ENCODE data around the gene ZFAND2A. TPM values are rescaled to one million over a fixed set of nuclear protein-coding genes. Genes with fewer than 3 reads are reported as not detected.

Gene ZFAND2A
- total and polyA plus RNA-seq, 2 experiments from 2014 or later = 15.3 to 29.2 TPM

GRCh38 chr7:1168422-1168821 lies 8.4 kb upstream of the ZFAND2A start (continued):
- TF ChIP-seq, protein P1, sequence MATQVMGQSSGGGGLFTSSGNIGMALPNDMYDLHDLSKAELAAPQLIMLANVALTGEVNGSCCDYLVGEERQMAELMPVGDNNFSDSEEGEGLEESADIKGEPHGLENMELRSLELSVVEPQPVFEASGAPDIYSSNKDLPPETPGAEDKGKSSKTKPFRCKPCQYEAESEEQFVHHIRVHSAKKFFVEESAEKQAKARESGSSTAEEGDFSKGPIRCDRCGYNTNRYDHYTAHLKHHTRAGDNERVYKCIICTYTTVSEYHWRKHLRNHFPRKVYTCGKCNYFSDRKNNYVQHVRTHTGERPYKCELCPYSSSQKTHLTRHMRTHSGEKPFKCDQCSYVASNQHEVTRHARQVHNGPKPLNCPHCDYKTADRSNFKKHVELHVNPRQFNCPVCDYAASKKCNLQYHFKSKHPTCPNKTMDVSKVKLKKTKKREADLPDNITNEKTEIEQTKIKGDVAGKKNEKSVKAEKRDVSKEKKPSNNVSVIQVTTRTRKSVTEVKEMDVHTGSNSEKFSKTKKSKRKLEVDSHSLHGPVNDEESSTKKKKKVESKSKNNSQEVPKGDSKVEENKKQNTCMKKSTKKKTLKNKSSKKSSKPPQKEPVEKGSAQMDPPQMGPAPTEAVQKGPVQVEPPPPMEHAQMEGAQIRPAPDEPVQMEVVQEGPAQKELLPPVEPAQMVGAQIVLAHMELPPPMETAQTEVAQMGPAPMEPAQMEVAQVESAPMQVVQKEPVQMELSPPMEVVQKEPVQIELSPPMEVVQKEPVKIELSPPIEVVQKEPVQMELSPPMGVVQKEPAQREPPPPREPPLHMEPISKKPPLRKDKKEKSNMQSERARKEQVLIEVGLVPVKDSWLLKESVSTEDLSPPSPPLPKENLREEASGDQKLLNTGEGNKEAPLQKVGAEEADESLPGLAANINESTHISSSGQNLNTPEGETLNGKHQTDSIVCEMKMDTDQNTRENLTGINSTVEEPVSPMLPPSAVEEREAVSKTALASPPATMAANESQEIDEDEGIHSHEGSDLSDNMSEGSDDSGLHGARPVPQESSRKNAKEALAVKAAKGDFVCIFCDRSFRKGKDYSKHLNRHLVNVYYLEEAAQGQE (IDR thresholded peaks at IDR 0.05; ENCODE audit: unreplicated experiment) = no peak
- TF ChIP-seq ETS1 (IDR thresholded peaks at IDR 0.05) = no peak
- no peak for TF ChIP-seq EZH2phosphoT487 (IDR thresholded peaks at IDR 0.05; ENCODE audit: unreplicated experiment)
- no peak for TF ChIP-seq NANOG (IDR thresholded peaks at IDR 0.05; ENCODE audit: borderline replicate concordance)
- no peak for TF ChIP-seq JUNB (IDR thresholded peaks at IDR 0.05; ENCODE audit: unreplicated experiment)
- no peak for TF ChIP-seq ZNF114 (CRISPR knock-in tag; IDR thresholded peaks at IDR 0.05)
- no peak for TF ChIP-seq EZH2 (IDR thresholded peaks at IDR 0.05; ENCODE audit: low read depth, unreplicated experiment)

- H3K4me2 ChIP-seq = no peak overlapping the region
- H3F3A ChIP-seq (replicated peaks; ENCODE audit: low read depth) = no peaks in the 10 kb centered on the region
- H3K27me3 ChIP-seq (ENCODE audit: insufficient read depth) = no peaks in the 10 kb centered on the region
- H3K4me1 ChIP-seq (ENCODE audit: insufficient read depth) = no peaks in the 10 kb centered on the region
- no peak for ATAC-seq
- no peak overlapping the region for H3K4me3 ChIP-seq
- no peaks in the 10 kb centered on the region for H4K20me1 ChIP-seq (replicated peaks; ENCODE audit: insufficient read depth)
- peaks cover 18% of the 10 kb centered on the region for H3K36me3 Mint-ChIP-seq (ENCODE audit: low read depth)
- peaks cover 2% of the 10 kb centered on the region; the same call in 1 of the 3 replicates for H3K9me3 Mint-ChIP-seq
- no peak for DNase-seq (ENCODE audit: low spot score)
- H3K27ac ChIP-seq (ENCODE audit: low read depth) = no peak overlapping the region
- H3K79me2 ChIP-seq (replicated peaks; ENCODE audit: insufficient read depth) = 0 out of 2 replicates have a peak, but pooled peaks cover 3% of the 10 kb centered on the region
- peaks cover 6% of the 10 kb centered on the region for H3K4me1 Mint-ChIP-seq
- peaks cover 6% of the 10 kb centered on the region for H3K27me3 Mint-ChIP-seq (ENCODE audit: insufficient read depth, low read depth, poor library complexity)
- H3K4me3 Mint-ChIP-seq = no peak overlapping the region
- no peak overlapping the region for H3K27ac Mint-ChIP-seq
- no peak overlapping the region for H2AFZ ChIP-seq
- H3K36me3 ChIP-seq (ENCODE audit: insufficient read depth) = no peaks in the 10 kb centered on the region
- H3K9me2 ChIP-seq (ENCODE audit: insufficient read depth) = 0 out of 2 replicates have a peak, but pooled peaks cover 2% of the 10 kb centered on the region
- TF ChIP-seq, protein P2, sequence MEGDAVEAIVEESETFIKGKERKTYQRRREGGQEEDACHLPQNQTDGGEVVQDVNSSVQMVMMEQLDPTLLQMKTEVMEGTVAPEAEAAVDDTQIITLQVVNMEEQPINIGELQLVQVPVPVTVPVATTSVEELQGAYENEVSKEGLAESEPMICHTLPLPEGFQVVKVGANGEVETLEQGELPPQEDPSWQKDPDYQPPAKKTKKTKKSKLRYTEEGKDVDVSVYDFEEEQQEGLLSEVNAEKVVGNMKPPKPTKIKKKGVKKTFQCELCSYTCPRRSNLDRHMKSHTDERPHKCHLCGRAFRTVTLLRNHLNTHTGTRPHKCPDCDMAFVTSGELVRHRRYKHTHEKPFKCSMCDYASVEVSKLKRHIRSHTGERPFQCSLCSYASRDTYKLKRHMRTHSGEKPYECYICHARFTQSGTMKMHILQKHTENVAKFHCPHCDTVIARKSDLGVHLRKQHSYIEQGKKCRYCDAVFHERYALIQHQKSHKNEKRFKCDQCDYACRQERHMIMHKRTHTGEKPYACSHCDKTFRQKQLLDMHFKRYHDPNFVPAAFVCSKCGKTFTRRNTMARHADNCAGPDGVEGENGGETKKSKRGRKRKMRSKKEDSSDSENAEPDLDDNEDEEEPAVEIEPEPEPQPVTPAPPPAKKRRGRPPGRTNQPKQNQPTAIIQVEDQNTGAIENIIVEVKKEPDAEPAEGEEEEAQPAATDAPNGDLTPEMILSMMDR (conservative IDR thresholded peaks at IDR 0.05; ENCODE audit: low read depth in 2 of 2) = no peak
- TF ChIP-seq ZNF462 (CRISPR knock-in tag; IDR thresholded peaks at IDR 0.05) (no peak), NANOG (IDR thresholded peaks at IDR 0.05; ENCODE audit: borderline replicate concordance) (no peak), ZNF114 (CRISPR knock-in tag; IDR thresholded peaks at IDR 0.05) (no peak), EZH2phosphoT487 (IDR thresholded peaks at IDR 0.05; ENCODE audit: unreplicated experiment) (no peak)
These were observed 4.4 kb upstream of the ZFAND2A start for GRCh38 chr7:1164436-1164835.

Data from GM23338 (cell line).